Measurements from ENCODE around the gene ST6GAL2. TPM values are rescaled to one million over a fixed set of nuclear protein-coding genes. Genes with fewer than 3 reads are reported as not detected.

ST6GAL2 gene
- total and polyA plus RNA-seq, 2 of the 8 experiments (the other 6 are each of a cell fraction or from before 2014, with no cell fraction given) = 2.7 to 17.5 TPM

- no peaks in the 10 kb centered on the region for H3K9me3 ChIP-seq (ENCODE audit: insufficient read depth in 2 of 2, low read depth in 1 of 2, low read length in 1 of 2)
- H2BK120ac ChIP-seq (replicated peaks; ENCODE audit: low read depth, low read length) = no peak overlapping the region
- H2AK5ac ChIP-seq (ENCODE audit: low read depth, low read length) = no peak overlapping the region
- no peak for FAIRE-seq
- H2AFZ ChIP-seq (ENCODE audit: low read length) = no peak overlapping the region
- H3K4me3 ChIP-seq (ENCODE audit: extremely low read depth in 1 of 4, insufficient read depth in 2 of 4, low read depth in 3 of 4, low read length in 4 of 4) = no peak overlapping the region
- POLR2A ChIA-PET (ENCODE audit: partially characterized antibody) = no interaction called here
- H3K36me3 ChIP-seq (ENCODE audit: control insufficient read depth in 2 of 4, insufficient read depth in 4 of 4, low read length in 3 of 4) = no peaks in the 10 kb centered on the region
- CTCF ChIA-PET (ENCODE audit: partially characterized antibody) = no interaction called here
- H3K27me3 ChIP-seq (replicated peaks in 1 of 4; ENCODE audit: control insufficient read depth in 3 of 4, extremely low read depth in 1 of 4, insufficient read depth in 3 of 4, low read length in 3 of 4) = no peaks in the 10 kb centered on the region
- no peak overlapping the region for H2BK15ac ChIP-seq (ENCODE audit: low read length)
- no peak overlapping the region for H4K8ac ChIP-seq (ENCODE audit: extremely low read depth, insufficient read depth, low read length)
- no peaks in the 10 kb centered on the region; a peak in 1 of 7 replicates for H3K4me1 ChIP-seq (replicated peaks in 1 of 4; ENCODE audit: control insufficient read depth in 3 of 4, insufficient read depth in 4 of 4, low read length in 3 of 4)
- peak in 1 of 2 experiments; percentile 3 for DNase-seq (ENCODE audit: low read depth in 1 of 2, low spot score in 2 of 2)
- no peak overlapping the region for H3K14ac ChIP-seq (ENCODE audit: insufficient read length)
- H3K56ac ChIP-seq (replicated peaks; ENCODE audit: insufficient read length, low read depth, low read length) = no peak overlapping the region
- no peaks in the 10 kb centered on the region for H3K79me1 ChIP-seq (ENCODE audit: low read depth, low read length)
- no peak overlapping the region for H3K9ac ChIP-seq (replicated peaks in 1 of 4; ENCODE audit: extremely low read depth in 1 of 4, low read depth in 3 of 4, low read length in 3 of 4)
- no peaks in the 10 kb centered on the region for H3K23me2 ChIP-seq (ENCODE audit: low read depth, low read length)
- no peak overlapping the region for H3K23ac ChIP-seq (ENCODE audit: insufficient read length)
- no peaks in the 10 kb centered on the region for H3K79me2 ChIP-seq (ENCODE audit: control insufficient read depth in 1 of 2, insufficient read depth in 2 of 2, low read length in 2 of 2)
- no peak overlapping the region for H3K27ac ChIP-seq (ENCODE audit: low read depth, low read length)
- H3K18ac ChIP-seq (ENCODE audit: extremely low read depth, low read length) = no peak overlapping the region
- H2BK5ac ChIP-seq (ENCODE audit: low read depth, low read length) = no peak overlapping the region; the same call in 1 of the 2 replicates
- 0 out of 2 replicates have a peak overlapping the region, but pooled peaks have one; percentile 61 for H2BK20ac ChIP-seq (ENCODE audit: low read length)
- no peak overlapping the region for H3K4me2 ChIP-seq (ENCODE audit: insufficient read depth in 1 of 2, low read depth in 2 of 2, low read length in 2 of 2)
- TF ChIP-seq CHD1 (IDR thresholded peaks at IDR 0.05; ENCODE audit: low read depth, low read length) = no peak
- TF ChIP-seq MAFK (IDR thresholded peaks at IDR 0.05; ENCODE audit: low read depth, low read length) = no peak
- TF ChIP-seq, protein P1, sequence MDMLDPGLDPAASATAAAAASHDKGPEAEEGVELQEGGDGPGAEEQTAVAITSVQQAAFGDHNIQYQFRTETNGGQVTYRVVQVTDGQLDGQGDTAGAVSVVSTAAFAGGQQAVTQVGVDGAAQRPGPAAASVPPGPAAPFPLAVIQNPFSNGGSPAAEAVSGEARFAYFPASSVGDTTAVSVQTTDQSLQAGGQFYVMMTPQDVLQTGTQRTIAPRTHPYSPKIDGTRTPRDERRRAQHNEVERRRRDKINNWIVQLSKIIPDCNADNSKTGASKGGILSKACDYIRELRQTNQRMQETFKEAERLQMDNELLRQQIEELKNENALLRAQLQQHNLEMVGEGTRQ (IDR thresholded peaks at IDR 0.05; ENCODE audit: low read length) = no peak
- no peak overlapping the region for H2BK12ac ChIP-seq (ENCODE audit: low read depth, low read length)
- H3K4ac ChIP-seq (replicated peaks; ENCODE audit: insufficient read length, low read depth, low read length) = no peak overlapping the region
- no peaks in the 10 kb centered on the region for H4K20me1 ChIP-seq (replicated peaks in 1 of 2; ENCODE audit: control insufficient read depth in 1 of 2, insufficient read depth in 2 of 2, low read length in 2 of 2)
- H4K91ac ChIP-seq (replicated peaks; ENCODE audit: insufficient read length, low read length) = no peak overlapping the region
- H4K5ac ChIP-seq (ENCODE audit: insufficient read length, low read depth, low read length) = no peak overlapping the region
- WGBS, 2 experiments (ENCODE audit: extremely low coverage in 1 of 2, insufficient coverage in 1 of 2, insufficient read length in 1 of 2, insufficient replicate concordance in 2 of 2, low coverage in 1 of 2, low lambda C conversion rate in 2 of 2, missing lambda C conversion rate in 1 of 2) = 52% methylated on average over 2 of the region's 2 CpGs; no CpG with 5 or more reads in 1 of the 2 experiments
These were observed 126.0 kb downstream of the ST6GAL2 start for GRCh38 chr2:106759966-106760365.

Measured in H1 (cell line).